Naive thymus-derived CD4-positive, alpha-beta T cell (primary cell): Measurements from ENCODE around the gene MDH1B. TPM values are rescaled to one million over a fixed set of nuclear protein-coding genes. Genes with fewer than 3 reads are reported as not detected.
"Not testable (repeated sequence)": the region's sequence is repeated elsewhere in the genome, so short reads cannot be mapped to it uniquely, and the experiment has no call there.

Source experiments
- ATAC-seq: fragments of 150-1000 bp; cut with Tn5 transposase; 2 replicates; pipeline ENCODE4 v1.10.0; 2021; ENCODE audit warnings: mild to moderate bottlenecking, moderate library complexity
- CTCF ChIA-PET: fragments of 350-600 bp; sonication (Branson Sonifier 250); formaldehyde crosslinking; loops from one replicate; lab custom pipeline; 2021; ENCODE audit warnings: antibody characterized with exemption; lab: Charles Lee
- POLR2A ChIA-PET: fragments of 350-600 bp; sonication (Branson Sonifier 250); formaldehyde crosslinking; loops from one replicate; lab custom pipeline; 2021; ENCODE audit warnings: antibody characterized with exemption, inconsistent platforms; lab: Charles Lee
- DNase-seq, 9 donors: peaks; one replicate each; pipeline versions ENCODE4 v3.0.0 to v3.0.0-alpha.2; 2020 to 2022; ENCODE audit warnings: mixed read lengths in 1 of 9
- H3K27ac ChIP-seq: one replicate; pipeline ENCODE4 v1.7.0; 2013; ENCODE audit warnings: mild to moderate bottlenecking, low read depth, low read length, moderate library complexity
- H3K27me3 ChIP-seq, 2 donors: one replicate each; pipeline ENCODE4 v1.7.0; 2013; ENCODE audit warnings: low read length in 2 of 2, mild to moderate bottlenecking in 2 of 2, moderate library complexity in 2 of 2; ENCODE audit not compliant: control insufficient read depth in 2 of 2, insufficient read depth in 2 of 2
- H3K36me3 ChIP-seq, 3 experiments: 1 replicate in 2 of 3; 2 replicates in 1 of 3; pipeline ENCODE4 v1.7.0; 2013; ENCODE audit warnings: low read length in 3 of 3, mild to moderate bottlenecking in 3 of 3, moderate library complexity in 1 of 3; ENCODE audit not compliant: insufficient read depth in 3 of 3, control insufficient read depth in 2 of 3
- H3K4me1 ChIP-seq, 2 donors: one replicate each; pipeline ENCODE4 v1.7.0; 2013; ENCODE audit warnings: low read length in 2 of 2, mild to moderate bottlenecking in 2 of 2, moderate library complexity in 1 of 2; ENCODE audit not compliant: control insufficient read depth in 2 of 2, insufficient read depth in 2 of 2
- H3K4me3 ChIP-seq: 2 replicates; pipeline ENCODE4 v1.7.0; 2013; ENCODE audit warnings: mild to moderate bottlenecking, low read length
- H3K9me3 ChIP-seq, 3 experiments: 1 replicate in 2 of 3; 2 replicates in 1 of 3; pipeline ENCODE4 v1.7.0; 2013; ENCODE audit warnings: low read length in 3 of 3; ENCODE audit not compliant: control insufficient read depth in 2 of 3
- H3K27ac Mint-ChIP-seq, 9 donors: one replicate each; pipeline ENCODE4 v1.8.0; 2020 to 2022; ENCODE audit warnings: mixed read lengths in 9 of 9, mild to moderate bottlenecking in 8 of 9, moderate library complexity in 5 of 9, inconsistent platforms in 2 of 9
- H3K27me3 Mint-ChIP-seq, 5 donors: one replicate each; pipeline ENCODE4 v1.8.0; 2021 to 2022; ENCODE audit warnings: mixed read lengths in 5 of 5, mild to moderate bottlenecking in 1 of 5
- H3K36me3 Mint-ChIP-seq, 5 donors: one replicate each; pipeline ENCODE4 v1.8.0; 2020 to 2022; ENCODE audit warnings: mixed read lengths in 5 of 5, mild to moderate bottlenecking in 3 of 5, inconsistent platforms in 1 of 5
- H3K4me1 Mint-ChIP-seq, 7 donors: one replicate each; pipeline ENCODE4 v1.8.0; 2020 to 2022; ENCODE audit warnings: mixed read lengths in 7 of 7, mild to moderate bottlenecking in 3 of 7, inconsistent platforms in 1 of 7
- H3K4me3 Mint-ChIP-seq, 10 donors: one replicate each; pipeline ENCODE4 v1.8.0; 2020 to 2022; ENCODE audit warnings: mild to moderate bottlenecking in 10 of 10, mixed read lengths in 10 of 10, moderate library complexity in 6 of 10, inconsistent platforms in 2 of 10
- H3K9me3 Mint-ChIP-seq, 11 donors: one replicate each; pipeline ENCODE4 v1.8.0; 2020 to 2022; ENCODE audit warnings: mixed read lengths in 11 of 11, mild to moderate bottlenecking in 4 of 11, inconsistent platforms in 1 of 11, moderate library complexity in 1 of 11
- intact Hi-C, 2 donors: fragments of 100-400 bp; cut with micrococcal nuclease; formaldehyde crosslinking; loops; one replicate each; pipeline ENCODE4 v1.15.1; 2023
- polyA plus RNA-seq, 2 donors: library from polyadenylated mRNA; unstranded; fragments of 300-500 nt; fragmentation: Illumina TruSeq; gene quantifications; one replicate each; pipeline ENCODE4 v1.2.3, GENCODE V29; 2021
- total RNA-seq, 6 experiments: library from RNA in 5 of 6; stranded (reverse) in 5 of 6; gene quantifications; 1 replicate in 5 of 6; 2 replicates in 1 of 6; pipeline ENCODE4 v1.2.3 and lab custom pipeline; 2021 to 2026

The MDH1B gene
- total RNA-seq (under 1 TPM in 4 of 5 experiments, not detected in 1; 0.17 to 0.54 (median 0.24) TPM), polyA plus RNA-seq (under 1 TPM in 1 of 2 donors, not detected in 1; 0.12 TPM), total RNA-seq (lab: John Stamatoyannopoulos, UW) (not detected)

DNA sequence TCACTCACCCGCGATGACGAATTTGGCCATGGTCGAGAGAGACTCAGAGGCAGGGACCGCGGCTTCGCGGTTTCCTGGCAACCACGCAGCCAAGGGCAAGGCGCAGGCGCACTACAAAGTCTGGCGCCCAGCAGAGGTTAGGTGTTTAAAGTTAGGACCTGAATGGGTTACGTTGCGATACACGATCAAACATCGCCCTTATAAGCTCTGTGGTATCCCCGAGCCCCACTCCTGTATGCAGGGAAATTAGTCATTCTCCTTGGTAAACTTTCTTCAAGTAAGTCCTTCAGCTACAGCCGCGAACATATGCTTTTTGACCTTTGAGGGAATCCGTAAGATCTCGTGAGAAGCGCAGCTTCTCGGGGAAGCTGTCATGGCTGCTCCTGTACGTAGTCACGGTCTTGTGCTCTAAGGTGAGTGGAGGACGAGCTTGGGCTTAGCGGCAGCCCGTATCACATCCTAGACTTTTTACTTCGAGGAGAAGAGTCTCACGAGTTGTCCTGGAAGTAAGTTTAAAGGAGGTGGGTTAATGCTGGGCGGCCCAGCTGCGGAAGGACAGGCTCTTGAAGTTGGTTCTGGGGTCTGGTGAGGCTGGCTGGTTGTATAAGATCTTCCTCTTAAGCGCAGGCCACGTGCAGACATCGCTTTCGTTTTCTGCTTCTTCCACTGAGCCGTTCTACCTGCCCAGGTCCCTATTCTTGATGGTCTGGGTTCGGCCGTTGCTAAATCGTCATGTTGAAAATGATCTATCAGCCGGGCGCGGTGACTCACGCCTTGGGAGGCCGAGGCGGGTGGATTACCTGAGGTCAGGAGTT, at the start of gene MDH1B, which contains the start of gene FASTKD2:
Gene MDH1B (minus strand): TSS at position 87 of the 815 bp plus-strand sequence. CDS start 57 bp downstream, at position 30.
Gene FASTKD2 (plus strand): TSS at position 365 of the 815 bp plus-strand sequence. CDS start 1,088 bp downstream, outside the sequence.
- ChIA-PET CTCF (interaction anchor here (0.9 kb wide), 1 partner anchor 783 kb away, joined by 3 read pairs; no protein-coding TSS in a partner anchor), POLR2A (interaction anchor here (0.6 to 2.3 kb wide), 12 partner anchors 9 to 862 kb away, joined by 3 to 13 read pairs (median 3); partner anchors contain the start of genes CREB1, INO80D, KLF7 and METTL21A)
- Mint-ChIP-seq H3K4me3 (peak within 1 kb of the TSS in 8 of 10 donors; percentile 89 to 96 (median 94)), H3K27ac (peak within 1 kb of the TSS; percentile 93 to 99 (median 97)), H3K9me3 (peaks cover 0 to 2% (median 0%) of the 10 kb centered on the region in 11 donors), H3K4me1 (peaks cover 13 to 46% (median 41%) of the 10 kb centered on the region in 7 donors), H3K27me3 (peaks cover 0 to 4% (median 0%) of the 10 kb centered on the region in 5 donors), H3K36me3 (peaks cover 0 to 16% (median 11%) of the 10 kb centered on the region in 5 donors)
- ATAC-seq, result peak; percentile 93
- H3K4me1 ChIP-seq, result peaks cover 12 to 16% of the 10 kb centered on the region in 2 donors
- H3K27me3 ChIP-seq, result no peaks in the 10 kb centered on the region
- intact Hi-C loops, result loop anchor here (1.0 to 10.0 kb wide), 16 partner anchors 15 to 1502 kb away; partner anchors contain the start of genes CCNYL1 (in 2 of the 2), CREB1 (in 2 of the 2), EEF1B2 (in 2 of the 2) and INO80D (in 2 of the 2)
- peak within 1 kb of the TSS; percentile 70 for H3K4me3 ChIP-seq
- peaks cover 0 to 5% (median 0%) of the 10 kb centered on the region in 3 experiments for H3K36me3 ChIP-seq
- no peaks in the 10 kb centered on the region for H3K9me3 ChIP-seq
- peak within 1 kb of the TSS; percentile 95 for H3K27ac ChIP-seq
- DNase-seq, result peak; percentile 62 to 91 (median 85)

GRCh38 chr2:206814498-206814897, 49.4 kb upstream of the MDH1B start:
- intact Hi-C loops, result no loop called here
- no peaks in the 10 kb centered on the region for H3K27me3 ChIP-seq
- no peak overlapping the region for H3K4me3 Mint-ChIP-seq
- ATAC-seq (no peak), DNase-seq (no peak)
- CTCF ChIA-PET, result no interaction called here
- no peak overlapping the region for H3K27ac ChIP-seq
- no peak overlapping the region for H3K27ac Mint-ChIP-seq
- no peaks in the 10 kb centered on the region for H3K36me3 ChIP-seq
- peaks cover 0 to 2% (median 0%) of the 10 kb centered on the region in 11 donors for H3K9me3 Mint-ChIP-seq
- H3K4me1 ChIP-seq, result no peaks in the 10 kb centered on the region
- H3K27me3 Mint-ChIP-seq, result peaks cover 0 to 5% (median 0%) of the 10 kb centered on the region in 5 donors
- no peaks in the 10 kb centered on the region for H3K4me1 Mint-ChIP-seq
- H3K36me3 Mint-ChIP-seq, result peaks cover 0 to 14% (median 8%) of the 10 kb centered on the region in 5 donors
- POLR2A ChIA-PET, result interaction anchor here (0.5 kb wide), 1 partner anchor 635 kb away, joined by 3 read pairs; no protein-coding TSS in a partner anchor
- H3K9me3 ChIP-seq, result no peaks in the 10 kb centered on the region
- no peak overlapping the region for H3K4me3 ChIP-seq

DNA sequence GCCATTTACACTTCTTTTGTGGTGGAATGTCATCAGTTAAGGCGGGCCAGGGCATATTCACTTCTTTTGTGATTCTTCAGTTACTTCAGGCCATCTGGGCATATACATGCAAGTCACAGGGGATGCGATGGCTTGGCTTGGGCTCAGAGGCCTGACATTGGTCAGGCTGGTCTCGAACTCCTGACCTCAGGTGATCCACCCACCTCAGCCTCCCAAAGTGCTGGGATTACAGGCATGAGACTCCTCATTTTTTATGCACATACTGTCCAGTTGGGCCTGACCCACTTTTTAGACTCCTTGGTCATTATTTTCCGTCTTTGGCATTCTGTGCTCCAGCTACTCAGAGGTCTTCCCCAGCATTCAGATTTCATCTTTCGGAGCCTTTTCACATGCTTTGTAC, 47.3 kb upstream of the MDH1B start:
- H3K27me3 Mint-ChIP-seq, POLR2A ChIA-PET, H3K4me1 Mint-ChIP-seq, H3K9me3 Mint-ChIP-seq, H3K27ac ChIP-seq, H3K4me3 ChIP-seq, H3K4me3 Mint-ChIP-seq, ATAC-seq, H3K27me3 ChIP-seq, H3K9me3 ChIP-seq, H3K4me1 ChIP-seq, H3K27ac Mint-ChIP-seq, intact Hi-C loops, H3K36me3 ChIP-seq, DNase-seq, CTCF ChIA-PET: not testable (repeated sequence)
- peaks cover 0 to 14% (median 9%) of the 10 kb centered on the region in 5 donors for H3K36me3 Mint-ChIP-seq

DNA sequence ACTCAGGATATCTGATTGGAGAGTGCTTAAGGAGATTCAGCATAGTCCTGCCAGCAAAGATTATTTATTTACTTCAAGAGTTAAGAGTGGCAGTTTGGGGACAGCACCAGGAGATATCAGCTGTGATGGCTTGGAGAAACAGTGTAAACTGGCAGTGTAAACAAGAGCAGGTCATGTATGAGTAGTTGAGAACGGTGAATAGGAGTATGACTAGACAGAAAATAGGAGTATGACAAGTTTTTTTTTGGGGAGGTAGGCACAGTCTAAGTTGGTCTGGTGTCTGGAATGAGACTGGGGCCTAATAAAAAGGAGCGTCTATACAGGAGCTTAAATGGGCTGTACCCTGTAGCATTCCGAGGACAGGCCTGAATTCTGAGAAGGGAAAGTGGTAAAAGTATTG, 42.5 kb upstream of the MDH1B start:
- intact Hi-C loops, result loop anchor here (10.0 kb wide), 2 partner anchors 937 to 1237 kb away; no protein-coding TSS in a partner anchor
- H3K9me3 Mint-ChIP-seq, H3K4me3 ChIP-seq, H3K27me3 Mint-ChIP-seq, H3K4me1 Mint-ChIP-seq, H3K27ac ChIP-seq, H3K36me3 Mint-ChIP-seq, H3K27me3 ChIP-seq, H3K36me3 ChIP-seq, H3K27ac Mint-ChIP-seq, CTCF ChIA-PET, H3K4me3 Mint-ChIP-seq, ATAC-seq, DNase-seq, H3K9me3 ChIP-seq, H3K4me1 ChIP-seq: not testable (repeated sequence)
- POLR2A ChIA-PET, result interaction anchor here (0.6 kb wide), 1 partner anchor 711 kb away, joined by 6 read pairs; no protein-coding TSS in a partner anchor

DNA sequence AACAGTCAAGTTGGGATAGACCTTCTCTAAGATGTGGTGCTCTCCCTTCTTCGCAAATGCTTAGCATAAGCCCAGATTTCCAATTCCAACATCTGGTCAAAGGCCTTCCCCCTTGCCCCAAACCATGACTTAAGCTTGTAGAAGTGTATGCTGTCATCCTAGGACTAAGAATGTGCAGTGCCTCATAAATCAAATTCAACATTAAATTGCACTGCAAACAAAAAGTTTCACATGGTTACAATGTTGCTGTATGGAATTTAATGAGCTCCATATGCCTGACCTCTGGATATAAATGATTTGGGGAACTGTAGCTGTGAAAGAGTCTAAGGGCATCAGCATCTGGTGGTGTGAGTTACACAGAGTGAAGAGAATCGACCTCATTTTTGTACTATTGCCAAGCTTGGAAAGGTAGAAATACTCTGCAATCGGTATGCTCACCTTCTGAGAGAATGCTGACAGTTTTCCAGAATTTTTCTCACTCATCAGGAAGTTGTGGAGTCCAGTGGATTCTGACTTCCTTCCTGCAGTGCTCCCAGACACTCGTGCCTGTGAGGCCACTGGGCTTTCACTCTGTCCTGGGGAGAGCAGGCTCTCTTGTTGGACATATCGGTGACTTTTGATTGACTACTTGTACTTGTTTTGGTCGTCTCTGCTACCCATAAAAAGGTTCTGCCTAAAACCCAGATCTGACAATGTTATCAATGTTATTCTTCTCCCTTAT, 40.9 kb upstream of the MDH1B start:
- CTCF ChIA-PET, result interaction anchor here (0.6 kb wide), 2 partner anchors 13 to 36 kb away, joined by 4 read pairs; no protein-coding TSS in a partner anchor

GRCh38 chr2:206804326-206804725, 39.2 kb upstream of the MDH1B start:
- Mint-ChIP-seq H3K36me3 (peaks cover 0 to 3% (median 3%) of the 10 kb centered on the region in 5 donors), H3K9me3 (peaks cover 0 to 2% (median 0%) of the 10 kb centered on the region in 11 donors), H3K27me3 (no peaks in the 10 kb centered on the region), H3K4me1 (peaks cover 7 to 17% (median 14%) of the 10 kb centered on the region in 7 donors), H3K27ac (no peak overlapping the region), H3K4me3 (no peak overlapping the region)
- ATAC-seq (no peak), DNase-seq (no peak)
- intact Hi-C loops, result loop anchor here (5.0 to 10.0 kb wide), 6 partner anchors 112 to 1240 kb away; partner anchors contain the start of gene KLF7 (in 2 of the 2)
- Histone ChIP-seq H3K36me3 (no peaks in the 10 kb centered on the region), H3K4me1 (peaks cover 0 to 4% of the 10 kb centered on the region in 2 donors), H3K27me3 (no peaks in the 10 kb centered on the region), H3K4me3 (no peak overlapping the region), H3K9me3 (no peaks in the 10 kb centered on the region), H3K27ac (no peak overlapping the region)
- POLR2A ChIA-PET, result no interaction called here
- CTCF ChIA-PET, result interaction anchor here (0.9 to 1.1 kb wide), 2 partner anchors 22 to 672 kb away, joined by 3 to 4 read pairs; no protein-coding TSS in a partner anchor

More for the DNA sequence above, 40.9 kb upstream of the MDH1B start:
- Histone ChIP-seq H3K27ac (no peak overlapping the region), H3K36me3 (no peaks in the 10 kb centered on the region), H3K4me3 (no peak overlapping the region), H3K4me1 (no peaks in the 10 kb centered on the region), H3K27me3 (no peaks in the 10 kb centered on the region), H3K9me3 (no peaks in the 10 kb centered on the region)
- H3K4me3 Mint-ChIP-seq, result no peak overlapping the region
- no peak for ATAC-seq
- peaks cover 0 to 3% (median 3%) of the 10 kb centered on the region in 5 donors for H3K36me3 Mint-ChIP-seq
- H3K27ac Mint-ChIP-seq, result no peak overlapping the region
- H3K27me3 Mint-ChIP-seq, result no peaks in the 10 kb centered on the region
- no peak for DNase-seq
- intact Hi-C loops, result loop anchor here (10.0 kb wide), 2 partner anchors 939 to 1239 kb away; no protein-coding TSS in a partner anchor
- H3K4me1 Mint-ChIP-seq, result peaks cover 0 to 8% (median 4%) of the 10 kb centered on the region in 7 donors
- POLR2A ChIA-PET, result no interaction called here
- peaks cover 0 to 2% (median 0%) of the 10 kb centered on the region in 11 donors for H3K9me3 Mint-ChIP-seq
